ENCODE measurements around the gene OLFML2B. TPM values are rescaled to one million over a fixed set of nuclear protein-coding genes. Genes with fewer than 3 reads are reported as not detected.

Gene OLFML2B
- total and polyA plus RNA-seq, 12 donors, result 5.5 to 24.4 (median 15.7) TPM

GRCh38 chr1:161945306-161946060 is 78.2 kb downstream of the OLFML2B start:
- no peak overlapping the region for H3K27ac ChIP-seq
- H3K9me3 ChIP-seq (replicated peaks in 1 of 3), result no peaks in the 10 kb centered on the region
- H3K4me1 ChIP-seq (replicated peaks in 1 of 2), result peaks cover 0 to 10% of the 10 kb centered on the region in 2 donors
- H3K4me3 ChIP-seq, result no peak overlapping the region
- WGBS, 4 donors, result 91 to 95% (median 93%) methylated on average over 3 of the region's 3 CpGs
- H3K27me3 ChIP-seq, result no peaks in the 10 kb centered on the region
- intact Hi-C loops (cut with DNase I), result no loop called here
- TF ChIP-seq POLR2A (IDR thresholded peaks at IDR 0.05) (no peak), CTCF (IDR thresholded peaks at IDR 0.05) (no peak)
- peaks cover 0 to 14% of the 10 kb centered on the region in 2 donors for H3K36me3 ChIP-seq (replicated peaks in 1 of 2)
- DNase-seq, result no peak

- Histone ChIP-seq H3K4me1 (replicated peaks in 1 of 2) (peaks cover 0 to 1% of the 10 kb centered on the region in 2 donors), H3K27me3 (no peaks in the 10 kb centered on the region), H3K36me3 (replicated peaks in 1 of 2) (peaks cover 0 to 14% of the 10 kb centered on the region in 2 donors), H3K9me3 (replicated peaks in 1 of 3) (no peaks in the 10 kb centered on the region), H3K4me3 (no peak overlapping the region), H3K27ac (no peak overlapping the region)
- WGBS, 4 donors, result 90 to 98% (median 93%) methylated on average over 2 of the region's 2 CpGs
- intact Hi-C loops (cut with DNase I), result no loop called here
- no peak for DNase-seq
- TF ChIP-seq CTCF (IDR thresholded peaks at IDR 0.05) (no peak), POLR2A (IDR thresholded peaks at IDR 0.05) (no peak)
Observed at GRCh38 chr1:161944381-161944780, 79.3 kb downstream of the OLFML2B start.

GRCh38 chr1:161943737-161944136 is 79.9 kb downstream of the OLFML2B start:
- Histone ChIP-seq H3K36me3 (replicated peaks in 1 of 2) (peaks cover 0 to 14% of the 10 kb centered on the region in 2 donors), H3K4me1 (replicated peaks in 1 of 2) (no peaks in the 10 kb centered on the region), H3K9me3 (replicated peaks in 1 of 3) (no peaks in the 10 kb centered on the region), H3K27me3 (no peaks in the 10 kb centered on the region), H3K4me3 (no peak overlapping the region), H3K27ac (no peak overlapping the region)
- intact Hi-C loops (cut with DNase I), result no loop called here
- TF ChIP-seq POLR2A (IDR thresholded peaks at IDR 0.05) (no peak), CTCF (IDR thresholded peaks at IDR 0.05) (no peak)
- no peak for DNase-seq
- 94 to 100% (median 99%) methylated on average over 1 of the region's 1 CpG for WGBS, 4 donors

GRCh38 chr1:161941726-161942436 is 81.8 kb downstream of the OLFML2B start:
- Histone ChIP-seq H3K4me1 (replicated peaks in 1 of 2) (no peaks in the 10 kb centered on the region), H3K27ac (no peak overlapping the region), H3K27me3 (no peaks in the 10 kb centered on the region), H3K36me3 (replicated peaks in 1 of 2) (peaks cover 0 to 14% of the 10 kb centered on the region in 2 donors), H3K4me3 (no peak overlapping the region), H3K9me3 (replicated peaks in 1 of 3) (no peaks in the 10 kb centered on the region)
- DNase-seq, result no peak
- no peak for TF ChIP-seq POLR2A (IDR thresholded peaks at IDR 0.05)
- TF ChIP-seq CTCF (IDR thresholded peaks at IDR 0.05), result no peak
- 73 to 85% (median 81%) methylated on average over 8 of the region's 8 CpGs for WGBS, 4 donors
- intact Hi-C loops (cut with DNase I), result no loop called here
